ENCODE results near the gene SMTNL2.
"Not testable (repeated sequence)": the region's sequence is repeated elsewhere in the genome, so short reads cannot be mapped to it uniquely, and the experiment has no call there.

Gene SMTNL2

DNA sequence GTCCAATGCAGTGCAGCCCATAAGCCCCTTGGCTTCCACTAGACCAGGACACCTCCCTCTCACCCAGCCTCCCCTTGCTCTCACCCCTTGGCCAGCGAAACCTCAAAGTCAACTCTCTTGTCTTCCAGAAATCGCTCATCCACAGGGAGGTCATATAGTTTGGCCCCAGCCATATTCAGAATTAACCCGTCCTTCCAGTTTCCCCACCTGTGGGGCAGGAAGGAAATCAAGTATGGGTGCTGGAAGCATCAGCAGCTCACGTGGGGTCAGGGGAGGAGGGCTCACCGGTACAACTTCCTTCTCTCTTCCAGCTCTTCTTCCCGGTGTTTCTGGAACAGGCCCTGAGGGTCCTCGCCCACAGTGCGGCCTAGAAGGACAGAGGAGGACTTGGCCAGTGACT lies 54.4 kb downstream of the SMTNL2 start:
- DNase-seq: not testable (repeated sequence)

DNA sequence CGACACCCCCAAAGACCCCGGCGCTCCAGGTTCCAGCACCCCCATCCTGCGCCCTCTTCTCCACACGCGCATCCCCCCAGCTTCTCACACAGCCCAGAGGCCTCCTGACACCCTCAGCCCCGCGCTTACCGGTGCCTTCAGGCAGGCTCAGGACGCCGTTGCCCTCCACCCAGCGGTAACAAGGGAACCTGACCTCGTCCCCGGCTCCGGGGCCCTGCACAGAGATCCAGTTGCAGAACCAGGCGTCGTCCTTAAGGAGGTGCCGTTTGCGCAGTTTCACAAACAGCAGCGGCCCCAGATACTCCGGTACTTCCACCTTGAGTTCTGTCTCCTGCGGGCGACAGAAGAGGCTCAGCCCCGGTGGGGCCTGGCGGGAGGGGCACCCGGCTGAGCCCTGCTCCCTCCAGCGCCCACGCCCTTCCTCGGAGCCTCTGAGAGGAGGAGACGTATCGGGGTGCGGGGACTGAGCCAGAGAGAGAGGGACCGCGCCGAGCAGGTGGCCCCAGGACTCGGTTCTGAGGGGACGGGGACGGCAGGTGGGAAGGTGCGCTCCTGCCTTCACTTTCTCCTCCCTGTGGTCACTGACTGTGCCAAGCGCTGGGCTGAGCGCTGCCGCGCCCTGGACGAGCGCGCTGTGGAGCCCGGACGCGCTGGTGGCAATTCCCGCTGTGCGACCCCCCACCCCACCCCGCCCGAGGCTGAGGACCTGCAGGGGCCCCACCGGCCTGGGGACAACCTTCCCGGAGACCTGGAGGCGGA lies 55.2 kb downstream of the SMTNL2 start:
- DNase-seq: not testable (repeated sequence)

DNA sequence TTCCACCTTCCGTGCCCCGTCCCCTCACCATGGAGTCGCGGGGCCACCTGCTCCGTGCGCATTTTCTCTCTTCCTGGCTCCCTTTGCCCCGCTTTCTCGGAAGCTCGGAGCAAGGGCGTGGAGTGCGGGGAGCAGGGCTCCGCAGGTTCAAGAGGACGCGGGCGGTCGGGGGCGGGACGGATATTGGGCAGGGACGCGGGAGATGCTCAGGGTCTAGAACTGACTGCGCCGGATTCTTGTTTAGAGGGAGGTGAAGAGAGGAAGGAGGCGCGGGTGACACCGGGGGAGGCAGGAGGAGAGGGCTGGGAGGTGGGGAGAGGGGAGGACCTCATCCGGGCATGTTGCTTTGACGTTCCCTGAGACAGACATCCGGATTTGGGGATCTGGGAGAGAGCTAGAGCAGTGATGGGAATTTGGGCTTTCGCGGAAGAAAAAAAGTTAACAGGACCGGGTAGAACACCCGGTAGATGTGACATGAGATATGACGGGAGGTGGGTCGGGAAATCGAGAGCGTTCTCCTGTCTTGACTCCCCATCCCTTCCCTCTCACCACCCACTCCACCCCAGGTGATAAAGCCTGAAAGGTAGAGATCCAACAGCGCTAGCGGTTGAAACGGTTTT lies 56.4 kb downstream of the SMTNL2 start:
- not testable (repeated sequence) for DNase-seq

DNA sequence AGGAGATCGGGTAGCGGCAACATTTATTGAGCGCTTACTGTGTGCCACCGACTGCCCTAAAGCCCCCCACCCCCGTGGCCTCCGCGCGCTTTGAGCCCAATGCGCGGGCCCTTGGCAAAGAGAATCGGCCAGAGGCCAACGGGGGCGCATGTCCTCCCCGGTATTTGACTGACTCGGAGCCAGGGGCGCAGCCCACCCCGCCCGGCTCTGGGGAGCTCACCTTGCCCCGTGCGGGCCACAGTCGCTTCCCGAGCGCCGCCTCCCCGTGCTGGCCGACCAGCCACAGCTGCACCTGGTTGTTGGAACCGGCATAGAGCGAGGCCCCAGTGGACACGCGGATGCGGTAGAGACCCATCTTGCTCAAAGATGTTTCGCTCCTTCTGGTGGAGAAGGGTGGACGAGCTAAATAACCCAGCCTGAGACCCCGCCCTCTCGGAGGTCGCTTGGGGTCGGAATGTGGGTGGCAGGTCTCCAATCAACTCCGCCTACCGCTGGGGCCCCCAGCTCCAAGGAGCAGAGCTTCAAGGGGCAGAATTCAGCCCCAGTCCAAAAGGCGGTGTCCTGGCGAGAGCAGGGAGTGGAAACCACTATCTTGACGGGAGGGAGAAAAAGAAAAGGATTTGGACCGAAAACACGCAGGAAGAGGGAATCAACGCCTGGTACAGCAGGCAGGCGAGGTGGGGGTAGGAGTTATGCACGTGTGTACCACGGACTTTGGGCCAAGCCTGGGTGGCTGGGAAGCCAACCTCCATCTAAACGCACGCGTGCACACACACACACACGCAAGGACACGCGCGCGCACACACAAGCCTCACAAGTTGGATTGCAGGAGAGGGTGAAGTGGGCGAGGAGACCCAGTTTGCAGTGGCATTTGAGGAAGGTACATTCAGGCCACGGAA lies 57.2 kb downstream of the SMTNL2 start, which contains the start of gene ALOX15:
TSS of gene ALOX15 (minus strand) at position 382 of the 899 bp plus-strand sequence. CDS start at position 355, 27 bp downstream.
- no peak for DNase-seq

GRCh38 chr17:4642286-4642685 lies 58.0 kb downstream of the SMTNL2 start:
- no peak for DNase-seq

- DNase-seq: no peak
These were observed 59.3 kb downstream of the SMTNL2 start for GRCh38 chr17:4643676-4644075.

DNA sequence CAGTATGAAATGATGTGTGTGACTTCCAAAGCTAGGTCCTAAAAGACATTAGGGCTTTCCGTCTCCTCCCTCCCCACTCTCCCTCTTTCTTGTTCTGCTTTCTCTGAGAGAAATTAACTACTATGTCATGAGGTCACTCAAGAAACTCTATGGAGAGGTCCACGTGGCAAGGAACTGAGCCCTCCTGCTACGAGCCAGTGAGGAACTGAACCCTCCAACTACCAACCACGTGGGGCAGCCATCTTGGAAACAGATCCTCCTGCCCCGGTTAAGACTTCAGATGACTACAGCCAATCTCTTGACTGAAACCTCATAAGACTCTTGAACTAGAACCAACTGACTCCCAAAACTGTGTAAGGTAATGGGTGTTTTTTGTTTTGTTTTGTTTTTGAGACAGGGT lies 61.3 kb downstream of the SMTNL2 start:
- no peak for DNase-seq

DNA sequence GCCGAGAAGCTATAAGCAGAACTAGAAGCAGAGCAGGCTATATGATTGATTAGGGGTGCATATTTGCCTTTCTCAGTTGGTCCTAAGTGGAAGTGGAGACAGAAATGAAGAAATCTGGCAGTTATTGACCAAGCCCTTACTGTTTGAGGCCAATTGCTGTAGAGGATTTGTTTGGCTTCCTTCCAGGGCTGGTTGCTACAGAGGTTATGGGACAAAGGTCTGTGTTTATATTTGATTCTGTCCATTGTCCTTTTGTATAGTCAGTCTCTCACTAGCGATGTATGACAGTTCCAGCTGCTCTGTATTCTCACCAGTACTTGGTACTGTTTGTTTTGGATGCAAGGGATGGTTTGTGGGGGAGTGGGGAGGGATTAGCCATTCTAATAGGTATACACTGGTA lies 64.4 kb downstream of the SMTNL2 start:
- DNase-seq: peak; percentile 88

DNA sequence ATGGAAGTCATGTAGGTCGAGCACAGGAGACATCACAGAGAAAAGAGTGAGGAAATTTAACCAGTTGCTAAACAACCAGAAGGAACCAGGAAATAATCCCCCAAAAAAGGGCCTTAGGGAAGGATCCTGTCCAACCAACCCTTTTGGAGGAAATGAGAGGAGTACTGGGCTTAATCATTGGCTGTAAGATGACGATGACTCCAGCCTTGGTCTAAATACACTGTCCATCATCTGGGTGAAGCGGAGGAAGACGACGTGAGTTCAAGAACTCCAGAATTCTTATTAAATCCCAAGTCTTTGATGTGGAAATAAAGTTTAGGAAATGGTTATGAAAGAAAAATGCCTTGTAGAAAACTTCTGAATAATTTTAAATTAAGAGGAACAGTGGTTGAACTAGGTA lies 68.7 kb downstream of the SMTNL2 start:
- no peak for DNase-seq

- DNase-seq: not testable (repeated sequence)
These were observed 71.6 kb downstream of the SMTNL2 start for GRCh38 chr17:4655933-4656332.

DNA sequence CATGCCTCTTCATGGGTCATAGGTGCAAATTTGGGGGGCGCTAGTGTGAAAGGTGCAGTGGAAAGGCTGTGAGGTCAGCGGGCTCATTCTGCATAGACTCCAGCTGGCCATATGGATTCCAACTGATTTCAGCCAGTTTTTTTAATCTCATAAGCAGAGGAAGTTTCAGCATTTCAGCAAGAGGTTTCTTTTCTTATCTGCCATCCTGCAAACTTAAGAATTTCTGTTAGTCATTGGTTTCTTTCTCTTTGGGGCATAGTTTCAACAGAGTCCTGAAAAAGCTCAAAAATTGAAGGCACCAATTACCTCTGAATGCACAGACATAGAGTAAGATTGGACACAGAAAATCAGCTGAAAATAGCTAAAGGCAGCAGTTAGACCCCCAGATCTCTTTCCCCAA lies 73.3 kb downstream of the SMTNL2 start:
- DNase-seq: no peak
